Stomach (tissue), 9 donors: ENCODE results near the gene F2. TPM values are rescaled to one million over a fixed set of nuclear protein-coding genes. Genes with fewer than 3 reads are reported as not detected.

Experiments
- DNase-seq, 2 donors: peaks; one replicate each; pipeline versions ENCODE4 v3.0.0 to v3.0.0-alpha.2; 2013 to 2019
- H3K27ac ChIP-seq, 5 donors: fragments of 200-600 bp in 4 of 5; sonication (generic) in 4 of 5; one replicate each; pipeline ENCODE4 v1.5.1; 2013 to 2019; ENCODE audit warnings: mild to moderate bottlenecking in 1 of 5, moderate library complexity in 1 of 5
- H3K27me3 ChIP-seq, 3 donors: fragments of 200-600 bp; sonication (generic); one replicate each; pipeline ENCODE4 v1.5.1; 2017 to 2019; ENCODE audit warnings: mixed run types in 1 of 3
- H3K36me3 ChIP-seq, 4 donors: fragments of 200-600 bp; sonication (generic); 1 replicate in 3 of 4; 2 replicates in 1 of 4; pipeline ENCODE4 v1.5.1; 2016 to 2019
- H3K4me1 ChIP-seq, 4 donors: fragments of 200-600 bp; sonication (generic); one replicate each; pipeline ENCODE4 v1.5.1; 2016 to 2019
- H3K4me3 ChIP-seq, 4 donors: fragments of 200-600 bp; sonication (generic) in 3 of 4; one replicate each; pipeline ENCODE4 v1.5.1; 2016 to 2019; ENCODE audit warnings: mild to moderate bottlenecking in 1 of 4
- H3K9me3 ChIP-seq, 4 donors: fragments of 200-600 bp; sonication (generic); one replicate each; pipeline ENCODE4 v1.5.1; 2016 to 2019
- EP300 ChIP-seq: sonication (generic); formaldehyde crosslinking; IDR thresholded peaks from one replicate; pipeline ENCODE4 v1.6.1; 2017; ENCODE audit warnings: antibody characterized with exemption
- POLR2A ChIP-seq, 4 donors: fragments of 450-650 bp; IDR thresholded peaks; one replicate each; pipeline ENCODE4 v1.6.1; 2016; ENCODE audit warnings: antibody characterized with exemption in 4 of 4, control low read depth in 2 of 4, mild to moderate bottlenecking in 1 of 4, moderate library complexity in 1 of 4
- POLR2AphosphoS5 ChIP-seq, 3 donors: sonication (generic); formaldehyde crosslinking; IDR thresholded peaks; one replicate each; pipeline ENCODE4 v1.6.1; 2016; ENCODE audit warnings: antibody characterized with exemption in 3 of 3
- WGBS, 5 donors: extraction: QIAGEN DNeasy Blood & Tissue Kit in 3 of 5; methylation state at CpG; one replicate each; pipeline versions ENCODE4 v1.1.5 to v1.1.7; 2013 to 2018; 5-methylcytosine and 5-hydroxymethylcytosine counted together
- intact Hi-C: fragments of 100-400 bp; cut with DNase I; formaldehyde crosslinking; loops from one replicate; pipeline ENCODE4 v1.15.1; 2023; ENCODE audit warnings: low total_unique reads
- polyA plus RNA-seq, 3 donors: library from polyadenylated mRNA; stranded (reverse); fragments of 200-250 nt; gene quantifications; one replicate each; pipeline ENCODE4 v1.2.3, GENCODE V29; 2013
- total RNA-seq, 5 donors: library from RNA; depleted of rRNA; stranded (reverse); fragments of >200 nt; gene quantifications; one replicate each; pipeline versions ENCODE4 v1.1.0 to v1.2.3, GENCODE V29; 2014 to 2016
- TF ChIP-seq, protein P1 (sequence below), 7 experiments: fragments of 450-650 bp in 4 of 7; fragments of 200-600 bp in 3 of 7; sonication (generic) in 3 of 7; IDR thresholded peaks; one replicate each; pipeline ENCODE4 v1.5.1; 2016 to 2019; ENCODE audit warnings: antibody characterized with exemption in 7 of 7, control low read depth in 2 of 7, mild to moderate bottlenecking in 1 of 7
- donor health status: healthy with polysubstance abuse.
- donor health status: Bipolar disorder and iron deficiency.
- donor health status: healthy.

F2 gene
- total and polyA plus RNA-seq, 8 donors: 0.19 to 0.92 (median 0.33) TPM; not detected in 5

DNA sequence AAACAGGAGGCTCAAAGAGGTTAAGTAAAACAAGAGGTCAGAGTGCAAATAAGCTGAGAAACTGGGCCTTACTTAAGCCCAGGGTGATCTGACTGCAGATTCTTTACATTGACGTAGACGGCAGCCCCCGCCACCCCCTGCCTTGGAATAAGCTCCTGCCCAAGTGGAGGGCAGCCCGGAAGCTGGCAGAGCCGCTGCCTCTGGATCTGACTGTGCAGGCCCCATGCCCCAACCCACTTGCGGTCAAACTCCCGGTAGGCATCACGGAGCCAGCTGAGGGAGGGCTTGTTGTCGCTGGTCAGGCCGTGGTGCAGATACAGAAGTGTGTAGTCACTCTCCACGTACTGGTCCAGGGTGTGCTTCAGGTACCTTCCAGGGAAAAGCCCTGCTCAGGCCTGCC is 37.2 kb upstream of the F2 start:
- WGBS, 5 donors: 92 to 97% (median 95%) methylated on average over 6 to 11 of the region's 11 CpGs
- Histone ChIP-seq H3K27ac (no peak overlapping the region), H3K36me3 (peaks cover 66 to 99% (median 95%) of the 10 kb centered on the region in 4 donors), H3K4me1 (peaks cover 0 to 24% (median 7%) of the 10 kb centered on the region in 4 donors), H3K27me3 (no peaks in the 10 kb centered on the region), H3K9me3 (no peaks in the 10 kb centered on the region), H3K4me3 (no peak overlapping the region)
- TF ChIP-seq POLR2A (IDR thresholded peaks at IDR 0.05): no peak
- no peak for TF ChIP-seq EP300
- TF ChIP-seq POLR2AphosphoS5 (IDR thresholded peaks at IDR 0.05): no peak
- TF ChIP-seq, protein P1, sequence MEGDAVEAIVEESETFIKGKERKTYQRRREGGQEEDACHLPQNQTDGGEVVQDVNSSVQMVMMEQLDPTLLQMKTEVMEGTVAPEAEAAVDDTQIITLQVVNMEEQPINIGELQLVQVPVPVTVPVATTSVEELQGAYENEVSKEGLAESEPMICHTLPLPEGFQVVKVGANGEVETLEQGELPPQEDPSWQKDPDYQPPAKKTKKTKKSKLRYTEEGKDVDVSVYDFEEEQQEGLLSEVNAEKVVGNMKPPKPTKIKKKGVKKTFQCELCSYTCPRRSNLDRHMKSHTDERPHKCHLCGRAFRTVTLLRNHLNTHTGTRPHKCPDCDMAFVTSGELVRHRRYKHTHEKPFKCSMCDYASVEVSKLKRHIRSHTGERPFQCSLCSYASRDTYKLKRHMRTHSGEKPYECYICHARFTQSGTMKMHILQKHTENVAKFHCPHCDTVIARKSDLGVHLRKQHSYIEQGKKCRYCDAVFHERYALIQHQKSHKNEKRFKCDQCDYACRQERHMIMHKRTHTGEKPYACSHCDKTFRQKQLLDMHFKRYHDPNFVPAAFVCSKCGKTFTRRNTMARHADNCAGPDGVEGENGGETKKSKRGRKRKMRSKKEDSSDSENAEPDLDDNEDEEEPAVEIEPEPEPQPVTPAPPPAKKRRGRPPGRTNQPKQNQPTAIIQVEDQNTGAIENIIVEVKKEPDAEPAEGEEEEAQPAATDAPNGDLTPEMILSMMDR (IDR thresholded peaks at IDR 0.05): no peak
- intact Hi-C loops: no loop called here
- DNase-seq: no peak

DNA sequence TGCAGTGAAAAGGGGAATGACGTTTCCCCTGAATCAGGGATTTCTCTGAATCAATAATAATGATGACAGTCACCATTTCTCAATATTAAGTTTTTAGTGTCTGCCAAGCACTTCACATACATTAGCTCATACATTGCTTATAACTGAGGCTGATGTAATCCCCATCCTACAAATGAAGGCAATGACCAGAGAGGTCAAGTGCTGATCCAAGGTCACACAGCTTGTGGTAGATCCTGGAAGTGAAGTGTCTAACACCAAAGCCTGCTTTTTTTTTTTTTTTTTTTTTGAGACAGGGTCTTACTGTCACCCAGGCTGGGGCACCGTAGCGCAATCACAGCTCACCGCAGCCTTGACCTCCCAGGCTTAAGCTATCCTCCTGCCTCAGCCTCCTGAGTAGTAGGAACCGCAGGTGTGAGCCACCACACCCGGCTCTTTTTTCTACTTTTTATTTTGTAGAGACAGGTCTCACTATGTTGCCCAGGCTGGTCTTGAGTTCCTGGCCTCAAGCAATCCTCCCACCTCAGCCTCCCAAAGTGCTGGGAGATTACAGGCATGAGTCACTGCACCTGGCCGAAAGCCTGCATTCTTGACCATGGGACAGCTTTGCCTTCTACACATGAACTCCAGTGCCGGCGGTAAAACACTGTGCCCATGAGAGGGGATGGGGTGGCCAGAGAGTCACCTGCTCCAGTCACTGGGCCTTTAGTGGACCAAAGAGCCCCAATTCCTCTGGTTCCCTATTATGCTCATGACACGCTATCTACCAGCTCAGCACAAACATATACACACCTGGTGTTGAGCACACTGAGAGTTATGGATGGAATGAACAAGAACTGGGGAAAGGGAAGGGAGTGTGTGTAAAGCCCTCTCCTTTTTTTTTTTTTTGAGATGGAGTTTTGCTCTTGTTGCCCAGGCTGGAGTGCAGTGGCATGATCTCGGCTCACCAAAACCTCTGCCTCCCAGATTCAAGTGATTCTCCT is 36.0 kb upstream of the F2 start:
- peak overlapping the region in 1 of 5 donors; percentile 31 for H3K27ac ChIP-seq
- H3K27me3 ChIP-seq: no peaks in the 10 kb centered on the region
- peaks cover 4 to 27% (median 6%) of the 10 kb centered on the region in 4 donors for H3K4me1 ChIP-seq
- no peak for DNase-seq
- no peak overlapping the region for H3K4me3 ChIP-seq
- intact Hi-C loops: no loop called here
- H3K36me3 ChIP-seq: peaks cover 73 to 99% (median 95%) of the 10 kb centered on the region in 4 donors
- TF ChIP-seq POLR2A (IDR thresholded peaks at IDR 0.05) (no peak), EP300 (no peak), POLR2AphosphoS5 (IDR thresholded peaks at IDR 0.05) (no peak)
- TF ChIP-seq, protein P1 (IDR thresholded peaks at IDR 0.05): no peak
- WGBS, 5 donors: 88 to 94% (median 90%) methylated on average over 11 of the region's 11 CpGs
- no peaks in the 10 kb centered on the region for H3K9me3 ChIP-seq

DNA sequence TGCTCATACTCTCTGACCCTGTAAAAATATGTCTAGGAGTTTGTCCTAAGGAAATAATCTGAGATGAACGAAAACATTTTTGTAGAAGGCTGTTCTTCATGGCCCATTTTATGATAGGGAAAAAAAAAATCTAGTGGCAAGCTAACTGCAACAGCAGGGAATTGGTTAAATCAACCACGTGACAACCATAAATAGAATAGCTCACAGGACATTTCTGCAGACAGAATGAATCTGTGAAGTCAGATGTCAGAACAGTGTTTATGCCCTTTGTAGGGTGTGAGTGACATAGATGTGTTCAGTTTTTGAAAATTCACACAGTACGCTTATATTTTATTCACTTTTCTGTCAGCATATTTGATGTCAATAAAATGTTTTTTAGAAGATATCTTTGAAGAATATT is 34.6 kb upstream of the F2 start:
- Histone ChIP-seq H3K4me3 (no peak overlapping the region), H3K9me3 (no peaks in the 10 kb centered on the region), H3K27me3 (no peaks in the 10 kb centered on the region), H3K36me3 (peaks cover 65 to 99% (median 95%) of the 10 kb centered on the region in 4 donors), H3K4me1 (peaks cover 6 to 29% (median 8%) of the 10 kb centered on the region in 4 donors), H3K27ac (peak overlapping the region in 1 of 5 donors; percentile 35)
- WGBS, 5 donors: 67 to 82% (median 74%) methylated on average over 3 of the region's 3 CpGs
- no peak for DNase-seq
- intact Hi-C loops: no loop called here
- TF ChIP-seq EP300: no peak
- TF ChIP-seq, protein P1 (IDR thresholded peaks at IDR 0.05): no peak
- no peak for TF ChIP-seq POLR2A (IDR thresholded peaks at IDR 0.05)
- TF ChIP-seq POLR2AphosphoS5 (IDR thresholded peaks at IDR 0.05): no peak

DNA sequence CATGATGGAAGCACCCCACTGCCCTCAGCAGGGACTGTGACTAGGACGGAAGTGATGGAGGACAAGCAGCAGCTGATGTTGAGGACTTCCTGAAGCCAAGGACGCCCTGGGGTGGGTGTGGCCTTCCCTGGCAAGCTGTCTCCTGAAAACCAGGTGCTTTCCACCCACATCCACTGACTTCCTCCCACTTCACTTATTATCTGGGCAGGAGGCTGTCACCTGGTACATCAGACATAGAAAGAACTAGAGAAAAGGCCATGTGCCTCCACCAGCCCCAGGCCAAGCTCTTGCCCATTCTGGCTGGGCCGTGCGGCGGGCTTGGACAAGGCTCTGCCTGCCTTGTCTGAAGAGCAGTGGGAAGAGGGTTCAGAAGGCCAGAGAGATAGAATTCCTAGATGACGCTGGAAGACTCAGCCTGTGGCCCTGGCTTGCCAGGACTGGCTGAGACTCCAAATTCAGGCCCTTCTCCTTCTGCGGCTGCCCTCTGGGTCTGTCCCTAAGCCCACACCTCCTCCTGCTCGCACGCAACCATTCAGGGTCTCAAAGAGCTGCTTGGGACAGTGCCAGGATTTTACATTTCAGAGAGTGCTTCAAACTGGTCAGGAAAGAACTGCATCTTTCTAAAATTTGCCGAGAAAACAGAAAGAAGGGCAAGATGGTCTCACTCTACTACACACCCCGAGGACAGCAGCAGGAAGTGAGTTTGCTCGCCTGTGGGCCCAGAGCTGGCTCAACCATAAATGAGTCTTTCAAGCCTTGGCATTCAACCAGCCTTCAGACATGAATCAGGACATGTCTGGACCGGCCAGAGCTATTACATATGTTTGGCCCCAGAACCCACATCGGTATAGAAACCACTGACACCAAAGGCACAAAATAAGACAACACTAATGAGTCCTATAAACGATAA is 31.9 kb upstream of the F2 start:
- Histone ChIP-seq H3K4me3 (no peak overlapping the region), H3K4me1 (peaks cover 6 to 29% (median 8%) of the 10 kb centered on the region in 4 donors), H3K9me3 (no peaks in the 10 kb centered on the region), H3K27me3 (no peaks in the 10 kb centered on the region), H3K27ac (peak overlapping the region in 4 of 5 donors; percentile 31 to 70 (median 60)), H3K36me3 (peaks cover 49 to 99% (median 94%) of the 10 kb centered on the region in 4 donors)
- TF ChIP-seq, protein P1 (IDR thresholded peaks at IDR 0.05): no peak
- TF ChIP-seq POLR2AphosphoS5 (IDR thresholded peaks at IDR 0.05) (no peak), POLR2A (IDR thresholded peaks at IDR 0.05) (no peak), EP300 (no peak)
- WGBS, 5 donors: 67 to 88% (median 76%) methylated on average over 15 of the region's 15 CpGs
- peak in 1 of 2 donors; percentile 50 for DNase-seq
- intact Hi-C loops: no loop called here
